GM20000 (cell line): ENCODE measurements around the gene SZRD1.

Experiments
- DNase-seq: peaks from one replicate; pipeline ENCODE4 v3.0.0; 2012; ENCODE audit warnings: low spot score
- TF ChIP-seq, protein P1 (sequence below): IDR thresholded peaks from 2 replicates; pipeline ENCODE4 v1.5.1; 2012; ENCODE audit warnings: mild to moderate bottlenecking, control low read depth; ENCODE audit errors: extremely low read depth, missing control alignments

The SZRD1 gene

GRCh38 chr1:16393570-16394521 is 26.8 kb downstream of the SZRD1 start:
- TF ChIP-seq, protein P1, sequence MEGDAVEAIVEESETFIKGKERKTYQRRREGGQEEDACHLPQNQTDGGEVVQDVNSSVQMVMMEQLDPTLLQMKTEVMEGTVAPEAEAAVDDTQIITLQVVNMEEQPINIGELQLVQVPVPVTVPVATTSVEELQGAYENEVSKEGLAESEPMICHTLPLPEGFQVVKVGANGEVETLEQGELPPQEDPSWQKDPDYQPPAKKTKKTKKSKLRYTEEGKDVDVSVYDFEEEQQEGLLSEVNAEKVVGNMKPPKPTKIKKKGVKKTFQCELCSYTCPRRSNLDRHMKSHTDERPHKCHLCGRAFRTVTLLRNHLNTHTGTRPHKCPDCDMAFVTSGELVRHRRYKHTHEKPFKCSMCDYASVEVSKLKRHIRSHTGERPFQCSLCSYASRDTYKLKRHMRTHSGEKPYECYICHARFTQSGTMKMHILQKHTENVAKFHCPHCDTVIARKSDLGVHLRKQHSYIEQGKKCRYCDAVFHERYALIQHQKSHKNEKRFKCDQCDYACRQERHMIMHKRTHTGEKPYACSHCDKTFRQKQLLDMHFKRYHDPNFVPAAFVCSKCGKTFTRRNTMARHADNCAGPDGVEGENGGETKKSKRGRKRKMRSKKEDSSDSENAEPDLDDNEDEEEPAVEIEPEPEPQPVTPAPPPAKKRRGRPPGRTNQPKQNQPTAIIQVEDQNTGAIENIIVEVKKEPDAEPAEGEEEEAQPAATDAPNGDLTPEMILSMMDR = no peak
- DNase-seq = no peak

- TF ChIP-seq, protein P1 = no peak
- DNase-seq = no peak
Measured at GRCh38 chr1:16394977-16395376, 27.9 kb downstream of the SZRD1 start.

DNA sequence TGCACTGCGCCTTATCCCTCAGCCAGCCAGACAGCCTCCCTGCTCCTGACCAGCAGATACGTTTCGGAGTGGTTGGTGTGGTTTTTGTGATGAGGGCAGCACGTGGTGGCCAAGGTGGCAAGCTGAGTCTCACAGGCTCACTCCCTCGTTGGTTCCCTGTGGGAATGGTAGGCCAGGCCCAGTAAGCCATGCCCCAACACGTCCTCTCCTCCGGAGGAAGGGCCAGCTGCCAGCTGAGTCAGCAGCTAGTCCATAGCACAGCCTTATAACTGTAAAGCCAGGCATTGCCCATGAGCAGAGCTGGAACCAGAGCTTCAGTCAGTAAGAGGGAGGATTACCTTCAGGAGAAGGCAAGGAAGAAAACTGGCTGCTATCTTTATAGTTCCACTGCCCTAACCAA is 29.5 kb downstream of the SZRD1 start:
- TF ChIP-seq, protein P1 = no peak
- DNase-seq = no peak

- DNase-seq = no peak
- TF ChIP-seq, protein P1 = no peak
Measured at GRCh38 chr1:16397120-16397519, 30.1 kb downstream of the SZRD1 start.

- DNase-seq = no peak
- TF ChIP-seq, protein P1 = no peak
Measured at GRCh38 chr1:16398371-16398953, 31.4 kb downstream of the SZRD1 start.

GRCh38 chr1:16402742-16403141 is 35.7 kb downstream of the SZRD1 start:
- TF ChIP-seq, protein P1 = no peak
- no peak for DNase-seq

DNA sequence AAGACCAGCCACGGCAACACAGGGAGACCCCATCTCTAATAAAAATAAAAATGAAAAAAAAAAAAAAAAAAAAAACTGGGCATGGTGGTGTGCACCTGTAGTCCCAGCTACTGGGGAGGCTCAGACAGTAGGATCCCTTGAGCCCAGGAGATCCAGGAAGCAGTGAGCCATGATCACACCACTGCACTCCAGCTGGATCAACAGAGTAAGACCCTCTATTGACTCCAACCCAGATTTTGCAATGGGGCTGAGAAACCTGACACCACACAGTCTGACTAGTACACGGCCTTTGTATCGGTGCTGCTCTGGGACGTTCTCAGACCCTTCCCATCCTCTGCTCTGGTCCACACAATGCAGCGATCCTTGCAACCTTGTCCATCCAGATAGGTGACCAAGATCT is 38.4 kb downstream of the SZRD1 start:
- DNase-seq = no peak
- TF ChIP-seq, protein P1 = no peak
